Measurements from ENCODE around the gene OR56B4. TPM values are rescaled to one million over a fixed set of nuclear protein-coding genes. Genes with fewer than 3 reads are reported as not detected.
"Not testable (repeated sequence)": the region's sequence is repeated elsewhere in the genome, so short reads cannot be mapped to it uniquely, and the experiment has no call there.

The OR56B4 gene
- total RNA-seq, 1 experiment from 2014 or later: not detected

- DNase-seq (ENCODE audit: low read depth, low spot score): no peak
- in situ Hi-C loops (cut with HindIII; ENCODE audit: low pct_unique_long_range_greater_than_20kb, low sequenced_read_pairs): no loop called here
Measured at GRCh38 chr11:6129635-6130034, 22.2 kb downstream of the OR56B4 start.

DNA sequence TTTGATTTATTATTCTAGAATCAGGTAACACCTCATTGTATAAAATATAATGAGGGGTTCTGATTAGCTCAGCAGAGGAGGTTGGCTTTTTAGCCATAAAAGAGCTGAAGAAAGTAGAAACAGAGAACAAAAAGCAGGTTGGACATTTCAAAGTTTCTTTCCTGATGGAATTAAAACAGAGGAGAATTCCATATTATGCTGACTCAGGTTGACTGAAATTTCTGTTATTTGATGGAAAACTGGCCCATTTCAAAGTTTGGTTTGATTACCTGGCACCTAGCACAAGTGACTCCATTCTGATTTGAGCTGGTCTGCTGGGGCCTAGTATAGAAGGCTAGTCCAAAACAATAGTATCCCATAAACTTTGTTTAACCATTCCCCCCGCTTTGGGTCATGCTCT, 24.9 kb downstream of the OR56B4 start:
- in situ Hi-C loops (cut with HindIII; ENCODE audit: low pct_unique_long_range_greater_than_20kb, low sequenced_read_pairs): no loop called here

DNA sequence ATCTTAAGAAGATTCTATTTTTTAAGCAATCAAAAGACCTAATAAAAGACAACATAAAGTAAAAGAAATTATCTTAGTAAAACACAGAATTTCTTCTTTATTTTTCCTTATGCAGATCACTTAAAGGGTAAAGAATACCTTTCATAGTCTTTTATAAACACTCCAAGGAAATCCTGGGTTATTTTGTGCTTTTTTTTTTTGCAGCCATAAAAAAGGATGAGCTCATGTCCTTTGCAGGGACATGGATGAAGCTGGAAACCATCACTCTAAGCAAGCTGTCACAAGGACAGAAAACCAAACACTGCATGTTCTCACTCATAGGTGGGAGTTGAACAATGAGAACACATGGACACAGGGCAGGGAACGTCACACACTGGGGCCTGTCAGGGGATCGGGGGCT, 28.5 kb downstream of the OR56B4 start:
- in situ Hi-C loops (cut with HindIII; ENCODE audit: low pct_unique_long_range_greater_than_20kb, low sequenced_read_pairs); DNase-seq (ENCODE audit: low read depth, low spot score): not testable (repeated sequence)

More for the DNA sequence above, 24.9 kb downstream of the OR56B4 start:
- no peak for DNase-seq (ENCODE audit: low read depth, low spot score)

DNA sequence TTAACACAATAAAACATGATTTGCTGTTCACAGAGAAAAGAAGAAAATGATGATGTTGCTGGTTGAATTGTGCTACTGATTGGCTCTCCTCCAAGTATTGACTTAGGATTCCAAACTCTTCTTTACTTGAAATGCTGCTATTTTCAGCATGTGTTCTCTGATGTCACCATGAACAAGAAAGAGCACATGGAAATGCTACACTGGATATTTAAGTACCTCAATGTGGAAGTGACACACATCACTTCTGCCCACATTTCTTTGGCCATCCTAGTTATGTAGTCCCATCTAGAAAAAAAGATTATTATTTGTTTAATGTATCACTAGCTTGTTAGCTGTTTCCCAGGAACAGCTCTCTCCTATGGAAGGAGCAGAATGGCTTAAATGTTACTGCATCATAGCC, 35.5 kb downstream of the OR56B4 start:
- in situ Hi-C loops (cut with HindIII; ENCODE audit: low pct_unique_long_range_greater_than_20kb, low sequenced_read_pairs): no loop called here
- no peak for DNase-seq (ENCODE audit: low read depth, low spot score)

DNA sequence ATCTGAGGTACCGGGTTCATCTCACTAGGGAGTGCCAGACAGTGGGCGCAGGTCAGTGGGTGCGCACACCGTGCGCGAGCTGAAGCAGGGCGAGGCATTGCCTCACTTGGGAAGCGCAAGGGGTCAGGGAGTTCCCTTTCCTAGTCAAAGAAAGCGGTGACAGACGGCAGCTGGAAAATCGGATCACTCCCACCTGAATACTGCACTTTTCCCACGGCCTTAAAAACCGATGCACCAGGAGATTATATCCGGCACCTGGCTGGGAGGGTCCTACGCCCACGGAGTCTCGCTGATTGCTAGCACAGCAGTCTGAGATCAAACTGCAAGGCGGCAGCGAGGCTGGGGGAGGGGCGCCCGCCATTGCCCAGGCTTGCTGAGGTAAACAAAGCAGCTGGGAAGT, 36.3 kb downstream of the OR56B4 start:
- in situ Hi-C loops (cut with HindIII; ENCODE audit: low pct_unique_long_range_greater_than_20kb, low sequenced_read_pairs); DNase-seq (ENCODE audit: low read depth, low spot score): not testable (repeated sequence)

GRCh38 chr11:6151117-6151516, 43.6 kb downstream of the OR56B4 start:
- no peak for DNase-seq (ENCODE audit: low read depth, low spot score)
- in situ Hi-C loops (cut with HindIII; ENCODE audit: low pct_unique_long_range_greater_than_20kb, low sequenced_read_pairs): no loop called here

GRCh38 chr11:6152126-6152525, 44.6 kb downstream of the OR56B4 start:
- DNase-seq (ENCODE audit: low read depth, low spot score): no peak
- in situ Hi-C loops (cut with HindIII; ENCODE audit: low pct_unique_long_range_greater_than_20kb, low sequenced_read_pairs): no loop called here

- DNase-seq (ENCODE audit: low read depth, low spot score): no peak
Measured at GRCh38 chr11:6156628-6157359, 49.3 kb downstream of the OR56B4 start.

More at GRCh38 chr11:6156628-6157359, 49.3 kb downstream of the OR56B4 start:
- in situ Hi-C loops (cut with HindIII; ENCODE audit: low pct_unique_long_range_greater_than_20kb, low sequenced_read_pairs): no loop called here

Other genes starting within 250 kb of the OR56B4 start
- not detected in 2 replicates for gene OR52E8, start 250.0 kb upstream of the OR56B4 start, total RNA-seq (2014; rRNA removed; shearing (Covaris generic))
- gene OR52E4, start 227.1 kb upstream of the OR56B4 start, total RNA-seq (2014; rRNA removed; shearing (Covaris generic)): not detected in 2 replicates
- gene OR52E5, start 214.5 kb upstream of the OR56B4 start, total RNA-seq (2014; rRNA removed; shearing (Covaris generic)): not detected in 2 replicates
- not detected in 2 replicates for gene OR56A3, start 165.4 kb upstream of the OR56B4 start, total RNA-seq (2014; rRNA removed; shearing (Covaris generic))
- gene OR56A5, start 139.2 kb upstream of the OR56B4 start, total RNA-seq (2014; rRNA removed; shearing (Covaris generic)): not detected in 2 replicates
- not detected in 2 replicates for gene OR52L1, start 120.7 kb upstream of the OR56B4 start, total RNA-seq (2014; rRNA removed; shearing (Covaris generic))
- not detected in 2 replicates for gene OR56A4, start 100.7 kb upstream of the OR56B4 start, total RNA-seq (2014; rRNA removed; shearing (Covaris generic))
- not detected in 2 replicates for gene OR56A1, start 76.9 kb upstream of the OR56B4 start, total RNA-seq (2014; rRNA removed; shearing (Covaris generic))
- not detected in 2 replicates for gene OR52B2, start 62.6 kb downstream of the OR56B4 start, total RNA-seq (2014; rRNA removed; shearing (Covaris generic))
- not detected in 2 replicates for gene OR52W1, start 91.5 kb downstream of the OR56B4 start, total RNA-seq (2014; rRNA removed; shearing (Covaris generic))
- gene C11orf42, start 97.9 kb downstream of the OR56B4 start, total RNA-seq (2014; rRNA removed; shearing (Covaris generic)): not detected in 2 replicates
- gene FHIP1B, start 127.0 kb downstream of the OR56B4 start, total RNA-seq (2014; rRNA removed; shearing (Covaris generic)): 13.5 and 16.8 TPM in 2 replicates
- gene CNGA4, start 131.4 kb downstream of the OR56B4 start, total RNA-seq (2014; rRNA removed; shearing (Covaris generic)): not detected in 2 replicates
- gene CCKBR, start 152.2 kb downstream of the OR56B4 start, total RNA-seq (2014; rRNA removed; shearing (Covaris generic)): not detected in 2 replicates
- gene CAVIN3, start 212.8 kb downstream of the OR56B4 start, total RNA-seq (2014; rRNA removed; shearing (Covaris generic)): 6.7 and 8.5 TPM in 2 replicates

Data from SK-MEL-5 (cell line).